NCI-H524 (cell line): ENCODE data around the gene EHMT1.
"Not testable (repeated sequence)": the region's sequence is repeated elsewhere in the genome, so short reads cannot be mapped to it uniquely, and the experiment has no call there.

Source experiments
- DNase-seq, 2 experiments: peaks; one replicate each; lab custom pipeline; 2025; lab: John Stamatoyannopoulos, UW

EHMT1 gene

GRCh38 chr9:137761793-137762192 lies 143.0 kb downstream of the EHMT1 start:
- no peak for DNase-seq

- no peak for DNase-seq
These were observed 143.7 kb downstream of the EHMT1 start for GRCh38 chr9:137762414-137763061.

DNA sequence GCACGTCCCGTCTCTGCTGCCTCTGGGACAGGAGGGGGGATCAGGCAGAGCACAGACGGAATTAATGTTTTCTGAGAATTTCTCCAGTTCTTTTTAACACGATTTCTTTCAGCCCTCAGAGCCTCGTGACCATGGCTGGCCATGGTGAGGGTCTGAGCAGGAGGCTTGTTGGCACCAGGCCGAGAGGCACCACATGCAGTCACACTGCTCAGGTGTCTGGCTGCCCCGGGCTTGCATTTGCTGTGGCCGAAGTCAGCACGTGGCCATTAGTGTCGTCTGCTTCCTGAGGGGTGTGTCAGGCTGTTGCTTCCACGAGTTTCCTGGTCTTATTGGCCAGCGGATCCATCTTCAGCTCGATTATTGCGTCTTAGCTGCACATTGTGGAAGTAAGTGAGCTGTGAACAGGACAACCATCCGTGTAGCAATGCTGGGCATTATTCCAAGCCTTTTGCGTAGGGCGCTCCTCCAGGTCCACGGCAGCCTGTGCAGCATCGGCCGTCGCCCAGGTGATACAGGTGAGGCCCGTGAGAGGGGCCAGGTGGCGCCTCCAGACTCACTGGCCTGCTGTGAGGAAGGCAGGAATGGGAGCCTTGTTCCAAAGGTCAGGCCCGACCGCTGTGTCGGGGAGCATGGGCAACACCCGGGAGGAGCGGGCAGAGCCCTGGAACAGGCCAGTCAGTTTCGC lies 144.6 kb downstream of the EHMT1 start:
- DNase-seq = no peak

- no peak for DNase-seq
These were observed 145.4 kb downstream of the EHMT1 start for GRCh38 chr9:137764171-137764671.

- DNase-seq = no peak
These were observed 146.2 kb downstream of the EHMT1 start for GRCh38 chr9:137764981-137765380.

GRCh38 chr9:137765536-137765935 lies 146.7 kb downstream of the EHMT1 start:
- DNase-seq = no peak

DNA sequence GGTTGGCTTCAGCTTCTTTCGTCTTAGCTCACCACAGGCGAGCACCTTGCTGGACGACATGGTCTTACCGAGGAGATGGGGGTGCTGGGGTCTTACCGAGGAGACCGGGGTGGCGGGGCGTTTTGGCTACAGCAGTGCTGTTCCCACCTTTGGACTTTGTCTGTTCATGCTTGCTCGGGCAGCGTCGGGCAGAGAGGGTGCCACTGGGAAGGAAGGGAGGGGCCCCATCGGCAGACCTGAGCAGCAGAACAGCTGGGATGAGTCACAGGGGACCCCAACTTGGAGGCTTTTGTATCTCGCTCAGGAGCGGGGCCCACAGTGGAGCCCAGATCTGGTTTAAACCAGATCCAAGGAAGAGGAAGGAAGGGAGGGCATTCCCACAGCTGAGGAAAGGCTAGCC lies 152.8 kb downstream of the EHMT1 start:
- no peak for DNase-seq

- no peak for DNase-seq
These were observed 153.6 kb downstream of the EHMT1 start for GRCh38 chr9:137772281-137772873.

- DNase-seq = no peak
These were observed 156.1 kb downstream of the EHMT1 start for GRCh38 chr9:137774775-137775386.

DNA sequence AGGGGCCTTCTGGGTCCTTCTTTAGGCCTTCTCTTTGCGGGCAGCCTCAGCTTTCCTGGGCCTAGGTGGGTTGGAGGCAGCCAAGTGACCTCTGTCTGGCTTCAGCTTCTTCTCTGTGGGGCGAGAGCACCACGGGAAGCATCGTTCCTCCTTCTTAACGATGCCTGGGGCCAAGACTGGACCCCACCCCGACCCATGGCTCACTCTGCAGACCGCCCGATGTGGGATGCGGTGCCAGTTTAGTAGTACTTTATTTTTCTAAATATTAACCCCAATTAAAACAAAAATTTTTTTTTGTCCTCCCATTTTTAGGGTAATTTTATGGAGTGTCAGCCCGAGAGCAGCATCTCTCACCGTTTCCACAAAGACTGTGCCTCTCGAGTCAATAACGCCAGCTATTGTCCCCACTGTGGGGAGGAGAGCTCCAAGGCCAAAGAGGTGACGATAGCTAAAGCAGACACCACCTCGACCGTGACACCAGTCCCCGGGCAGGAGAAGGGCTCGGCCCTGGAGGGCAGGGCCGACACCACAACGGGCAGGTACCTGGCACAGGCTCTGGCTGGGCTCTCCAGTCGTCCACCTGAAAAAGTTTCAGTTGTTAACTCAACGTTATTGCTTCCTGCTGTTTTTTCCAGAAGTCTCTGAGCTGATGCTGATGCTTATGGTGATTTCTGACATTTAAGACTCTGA lies 157.6 kb downstream of the EHMT1 start:
- DNase-seq = no peak

DNA sequence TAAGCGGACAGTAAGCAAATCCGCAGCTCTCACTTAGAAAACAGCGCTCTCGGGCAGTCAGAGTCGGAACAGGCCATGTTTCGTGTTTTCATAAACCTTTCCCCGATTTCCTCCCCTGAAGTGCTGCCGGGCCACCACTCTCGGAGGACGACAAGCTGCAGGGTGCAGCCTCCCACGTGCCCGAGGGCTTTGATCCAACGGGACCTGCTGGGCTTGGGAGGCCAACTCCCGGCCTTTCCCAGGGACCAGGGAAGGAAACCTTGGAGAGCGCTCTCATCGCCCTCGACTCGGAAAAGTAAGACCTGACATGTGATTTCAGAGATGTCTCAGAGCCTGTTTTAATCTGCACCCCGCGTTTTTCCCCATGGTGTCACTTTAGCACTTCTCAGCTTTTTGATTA lies 159.0 kb downstream of the EHMT1 start:
- DNase-seq = no peak

DNA sequence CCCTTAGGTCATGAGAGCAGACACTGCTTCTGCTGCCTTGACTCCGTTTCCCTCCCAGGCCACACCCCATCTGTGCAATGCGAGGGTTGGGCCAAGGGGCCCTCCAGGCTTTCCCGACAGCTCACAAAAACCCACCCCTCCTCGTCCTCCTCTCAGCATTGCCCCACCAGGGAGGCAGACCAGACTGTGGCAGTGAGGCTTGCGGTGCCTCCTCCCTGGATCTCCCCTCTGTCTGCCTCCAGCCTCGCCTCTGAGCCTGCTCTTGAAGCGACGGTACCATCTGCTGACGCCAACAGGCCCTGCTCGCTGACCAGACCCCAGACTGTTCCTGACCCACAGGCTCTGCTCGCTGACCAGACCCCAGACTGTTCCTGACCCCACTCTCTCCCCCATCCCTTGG lies 159.5 kb downstream of the EHMT1 start:
- DNase-seq = no peak

DNA sequence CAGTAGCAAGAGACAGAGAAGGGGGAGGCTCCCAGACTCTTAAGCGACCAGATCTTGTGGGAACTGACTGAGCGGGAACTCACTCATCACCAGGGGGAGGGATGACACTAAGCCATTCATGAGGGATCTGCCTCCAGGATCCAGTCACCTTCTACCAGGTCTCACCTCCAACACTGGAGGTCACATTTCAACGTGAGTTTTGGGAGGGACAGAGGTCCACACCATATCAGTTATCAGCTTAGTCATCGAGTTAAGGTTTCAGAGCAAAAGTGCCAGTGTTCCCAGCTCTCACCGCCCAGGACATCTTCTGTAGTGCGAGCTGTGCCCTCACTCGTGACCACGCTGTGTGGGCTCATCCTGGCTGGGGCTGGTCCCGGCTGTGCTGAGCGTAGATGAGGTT lies 160.1 kb downstream of the EHMT1 start:
- DNase-seq = no peak

DNA sequence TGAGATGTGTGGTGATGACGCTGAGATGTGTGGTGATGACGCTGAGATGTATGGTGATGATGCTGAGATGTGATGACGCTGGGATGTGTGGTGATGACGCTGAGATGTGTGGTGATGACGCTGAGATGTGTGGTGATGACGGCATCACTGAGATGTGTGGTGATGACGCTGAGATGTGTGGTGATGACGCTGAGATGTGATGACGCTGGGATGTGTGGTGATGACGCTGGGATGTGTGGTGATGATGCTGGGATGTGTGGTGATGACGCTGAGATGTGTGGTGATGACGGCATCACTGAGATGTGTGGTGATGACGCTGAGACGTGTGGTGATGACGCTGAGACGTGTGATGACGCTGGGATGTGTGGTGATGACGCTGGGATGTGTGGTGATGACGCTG lies 161.2 kb downstream of the EHMT1 start:
- not testable (repeated sequence) for DNase-seq

DNA sequence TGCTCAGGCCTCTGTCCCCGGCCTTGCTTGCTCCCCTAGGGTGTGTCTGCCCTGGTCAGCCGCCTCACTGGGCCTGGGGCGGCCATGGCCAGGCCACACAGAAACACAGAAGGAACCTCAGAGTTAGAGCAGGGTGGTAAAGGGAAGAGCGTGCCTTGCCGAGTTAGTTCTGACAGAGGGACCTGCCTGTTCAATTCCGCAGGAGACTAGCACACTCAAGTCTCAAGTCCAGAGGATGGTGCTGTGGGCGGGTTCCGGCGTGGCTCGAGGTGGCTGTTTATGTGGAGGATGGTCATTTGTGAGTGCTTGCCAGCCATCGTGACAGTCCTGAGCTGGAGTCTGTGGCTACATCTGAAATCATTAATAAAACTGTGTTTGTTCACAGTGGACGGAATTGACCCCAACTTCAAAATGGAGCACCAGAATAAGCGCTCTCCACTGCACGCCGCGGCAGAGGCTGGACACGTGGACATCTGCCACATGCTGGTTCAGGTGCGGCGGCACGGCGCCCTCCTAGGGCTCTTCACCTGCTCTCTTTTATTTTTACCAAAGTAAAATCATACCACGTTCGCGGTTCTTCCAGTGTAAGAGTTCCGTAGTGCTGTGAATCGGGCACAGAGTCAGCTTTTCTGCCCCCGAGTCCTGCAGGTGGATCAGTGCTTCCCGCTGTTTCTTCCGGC lies 163.2 kb downstream of the EHMT1 start:
- no peak for DNase-seq

DNA sequence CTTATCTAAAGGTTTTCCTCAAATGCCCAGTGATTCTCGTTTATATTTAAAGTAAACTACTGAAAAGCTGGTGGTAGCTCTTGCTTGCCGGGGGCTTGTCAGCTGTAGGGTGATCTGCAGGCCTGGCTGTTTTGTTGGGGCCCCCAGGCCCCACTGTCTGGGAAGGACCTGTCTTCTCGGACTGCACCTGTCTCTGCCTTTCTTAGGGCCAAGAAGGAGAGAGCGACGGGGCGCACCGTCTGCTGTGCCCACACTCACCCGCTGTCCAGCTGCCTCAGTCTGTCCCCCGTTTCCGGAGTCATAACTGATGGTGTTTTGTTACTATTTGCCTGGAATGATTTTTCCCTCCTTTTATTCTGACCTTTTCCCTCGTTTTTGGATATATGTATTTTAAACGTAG lies 164.7 kb downstream of the EHMT1 start:
- no peak for DNase-seq

DNA sequence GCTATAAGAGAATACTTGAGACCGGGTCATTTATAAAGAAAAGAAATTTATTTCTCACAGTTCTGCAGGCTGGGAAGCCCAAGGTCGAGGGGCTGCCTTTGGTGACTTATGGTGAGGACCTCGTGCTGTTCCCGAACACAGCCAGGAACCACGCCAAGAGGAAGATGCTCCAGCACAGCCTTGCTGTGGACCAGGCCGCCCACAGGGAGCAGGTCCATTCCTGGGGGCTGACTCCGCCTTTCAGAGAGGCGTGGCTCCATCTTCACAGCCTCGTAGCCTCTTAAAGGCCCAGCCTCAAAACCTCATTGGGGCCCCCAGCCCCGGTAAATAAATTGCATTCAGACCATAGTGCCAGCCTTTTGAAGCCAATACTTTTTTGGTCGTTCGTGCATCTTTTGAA lies 165.2 kb downstream of the EHMT1 start:
- DNase-seq = no peak

- DNase-seq = no peak
These were observed 166.1 kb downstream of the EHMT1 start for GRCh38 chr9:137784641-137785513.

- no peak for DNase-seq
These were observed 166.9 kb downstream of the EHMT1 start for GRCh38 chr9:137785704-137786161.

DNA sequence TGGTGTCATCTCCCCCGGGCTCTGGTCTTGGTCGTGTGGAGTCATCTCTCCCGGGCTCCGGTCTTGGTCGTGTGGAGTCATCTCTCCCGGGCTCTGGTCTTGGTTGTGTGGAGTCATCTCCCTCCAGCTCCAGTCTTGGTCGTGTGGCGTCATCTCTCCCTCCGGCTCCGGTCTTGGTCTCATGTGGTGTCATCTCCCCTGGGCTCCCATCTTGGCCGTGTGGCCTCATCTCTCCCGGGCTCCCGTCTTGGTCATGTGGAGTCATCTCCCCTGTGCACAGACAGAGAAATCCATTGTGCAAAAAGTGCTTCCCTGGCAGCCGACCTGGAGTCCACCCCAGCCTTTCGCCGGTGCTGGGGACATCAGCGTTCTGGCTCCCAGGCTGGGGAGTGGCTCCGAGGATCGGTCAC lies 167.7 kb downstream of the EHMT1 start:
- DNase-seq = no peak

DNA sequence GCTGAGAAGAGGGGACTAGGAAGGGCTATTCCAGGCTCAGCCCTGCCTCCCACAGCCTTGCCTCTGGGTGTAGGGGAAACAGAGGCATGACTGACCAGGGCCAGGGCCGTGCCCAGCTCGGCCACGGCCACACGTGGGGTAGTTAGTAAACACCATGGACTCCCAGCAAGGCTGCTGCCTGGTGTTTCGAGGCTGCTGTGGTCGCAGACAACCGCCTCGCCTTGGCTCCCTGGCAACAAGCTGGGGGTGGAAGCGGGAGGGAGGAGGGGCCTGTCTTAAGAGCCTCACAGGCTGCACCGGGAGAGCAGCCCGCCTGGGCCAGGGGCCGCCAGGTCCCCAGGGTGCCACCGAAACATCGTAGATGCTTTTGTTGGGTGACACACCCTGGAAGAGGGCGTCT lies 168.6 kb downstream of the EHMT1 start:
- DNase-seq = no peak
